Glutamatergic neuron (in vitro differentiated cells): ENCODE data around the gene CCDC138. TPM values are rescaled to one million over a fixed set of nuclear protein-coding genes. Genes with fewer than 3 reads are reported as not detected.
"Not testable (repeated sequence)": the region's sequence is repeated elsewhere in the genome, so short reads cannot be mapped to it uniquely, and the experiment has no call there.

Source experiments
- DNase-seq: peaks from one replicate; pipeline ENCODE4 v3.0.0; 2022
- H3K27ac Mint-ChIP-seq: one replicate; pipeline ENCODE4 v1.8.0; 2020; ENCODE audit warnings: mild to moderate bottlenecking, mixed read lengths, inconsistent platforms; ENCODE audit not compliant: unreplicated experiment
- H3K27me3 Mint-ChIP-seq: one replicate; pipeline ENCODE4 v1.8.0; 2020; ENCODE audit warnings: mild to moderate bottlenecking, moderate library complexity, mixed read lengths, inconsistent platforms; ENCODE audit not compliant: unreplicated experiment
- H3K36me3 Mint-ChIP-seq: one replicate; pipeline ENCODE4 v1.8.0; 2020; ENCODE audit warnings: mild to moderate bottlenecking, mixed read lengths, inconsistent platforms; ENCODE audit not compliant: unreplicated experiment
- H3K4me1 Mint-ChIP-seq: one replicate; pipeline ENCODE4 v1.8.0; 2020; ENCODE audit warnings: mild to moderate bottlenecking, low read depth, mixed read lengths, inconsistent platforms; ENCODE audit not compliant: unreplicated experiment
- H3K4me3 Mint-ChIP-seq: one replicate; pipeline ENCODE4 v1.8.0; 2020; ENCODE audit warnings: mild to moderate bottlenecking, mixed read lengths, inconsistent platforms; ENCODE audit not compliant: unreplicated experiment
- H3K9me3 Mint-ChIP-seq: one replicate; pipeline ENCODE4 v1.8.0; 2020; ENCODE audit warnings: mild to moderate bottlenecking, moderate library complexity, mixed read lengths, inconsistent platforms; ENCODE audit not compliant: unreplicated experiment
- CTCF ChIP-seq: fragments of 200-600 bp; sonication (generic); IDR thresholded peaks from one replicate; pipeline ENCODE4 v1.5.0; 2021; ENCODE audit not compliant: partially characterized antibody, unreplicated experiment
- long read RNA-seq: library from polyadenylated mRNA; unstranded; transcript quantifications from one replicate; pipeline ENCODE4 v2.0.0, GENCODE V29; 2020; ENCODE audit not compliant: unreplicated experiment
- total RNA-seq: library from RNA; stranded (reverse); fragmentation: NEBNext Ultra II Directional; extraction: Animal tissue kit (Norgen Biotek cat#: 25700); gene quantifications from one replicate; pipeline ENCODE4 v1.2.1, GENCODE V29; 2021; ENCODE audit not compliant: unreplicated experiment

Gene CCDC138
- total RNA-seq: 12.0 TPM
- long read RNA-seq, partial matches to known transcripts: 1 of 6 reads
- long read RNA-seq, other reads (novel, unspliced or antisense): 4 of 6 reads

- peaks cover 4% of the 10 kb centered on the region for H3K9me3 Mint-ChIP-seq
- H3K27me3 Mint-ChIP-seq: peaks cover 3% of the 10 kb centered on the region
Measured at GRCh38 chr2:108786354-108787215, at the start of gene CCDC138. Gene CCDC138, plus strand, starts transcription at chr2:108786771. Its CDS starts 52 bp downstream, at chr2:108786823.

GRCh38 chr2:108757973-108758372 is 28.6 kb upstream of the CCDC138 start:
- not testable (repeated sequence) for H3K27ac Mint-ChIP-seq, H3K9me3 Mint-ChIP-seq, H3K4me3 Mint-ChIP-seq, H3K27me3 Mint-ChIP-seq, H3K4me1 Mint-ChIP-seq, H3K36me3 Mint-ChIP-seq, DNase-seq

More at GRCh38 chr2:108786354-108787215, at the start of gene CCDC138:
- H3K27ac Mint-ChIP-seq: peak within 1 kb of the TSS; percentile 89
- peaks cover 10% of the 10 kb centered on the region for H3K4me1 Mint-ChIP-seq
- no peak for TF ChIP-seq CTCF
- peak; percentile 97 for DNase-seq
- peak within 1 kb of the TSS; percentile 99 for H3K4me3 Mint-ChIP-seq
- H3K36me3 Mint-ChIP-seq: no peaks in the 10 kb centered on the region

GRCh38 chr2:108762618-108763017 is 24.0 kb upstream of the CCDC138 start:
- not testable (repeated sequence) for H3K27ac Mint-ChIP-seq, H3K4me3 Mint-ChIP-seq, DNase-seq, H3K4me1 Mint-ChIP-seq, H3K36me3 Mint-ChIP-seq, H3K9me3 Mint-ChIP-seq, H3K27me3 Mint-ChIP-seq

- DNase-seq, H3K4me1 Mint-ChIP-seq, H3K4me3 Mint-ChIP-seq, H3K36me3 Mint-ChIP-seq, H3K27me3 Mint-ChIP-seq, H3K9me3 Mint-ChIP-seq, H3K27ac Mint-ChIP-seq: not testable (repeated sequence)
Measured at GRCh38 chr2:108766671-108767070, 19.9 kb upstream of the CCDC138 start.

GRCh38 chr2:108767859-108768258 is 18.7 kb upstream of the CCDC138 start:
- not testable (repeated sequence) for H3K4me1 Mint-ChIP-seq, H3K36me3 Mint-ChIP-seq, H3K27me3 Mint-ChIP-seq, DNase-seq, H3K4me3 Mint-ChIP-seq, H3K9me3 Mint-ChIP-seq, H3K27ac Mint-ChIP-seq

GRCh38 chr2:108776475-108776874 is 10.1 kb upstream of the CCDC138 start:
- TF ChIP-seq CTCF: no peak
- Mint-ChIP-seq H3K36me3 (no peaks in the 10 kb centered on the region), H3K4me1 (no peaks in the 10 kb centered on the region), H3K9me3 (no peaks in the 10 kb centered on the region), H3K27ac (no peak overlapping the region), H3K4me3 (no peak overlapping the region), H3K27me3 (no peaks in the 10 kb centered on the region)
- no peak for DNase-seq

- Mint-ChIP-seq H3K36me3 (no peaks in the 10 kb centered on the region), H3K27me3 (no peaks in the 10 kb centered on the region), H3K4me3 (no peak overlapping the region), H3K27ac (no peak overlapping the region), H3K9me3 (no peaks in the 10 kb centered on the region), H3K4me1 (no peaks in the 10 kb centered on the region)
- TF ChIP-seq CTCF: no peak
- no peak for DNase-seq
Measured at GRCh38 chr2:108778857-108779256, 7.7 kb upstream of the CCDC138 start.
